Dermis blood vessel endothelial cell (primary cell): ENCODE results near the gene TRIML1. TPM values are rescaled to one million over a fixed set of nuclear protein-coding genes. Genes with fewer than 3 reads are reported as not detected.

ENCODE experiments used
- DNase-seq: peaks from one replicate; pipeline ENCODE4 v3.0.0; 2010
- total RNA-seq: library from RNA; depleted of rRNA; stranded (reverse); fragments of >200 nt; gene quantifications from 2 replicates; pipeline ENCODE4 v1.2.3, GENCODE V29; 2014

TRIML1 gene
- total RNA-seq: not detected in 2 replicates

DNA sequence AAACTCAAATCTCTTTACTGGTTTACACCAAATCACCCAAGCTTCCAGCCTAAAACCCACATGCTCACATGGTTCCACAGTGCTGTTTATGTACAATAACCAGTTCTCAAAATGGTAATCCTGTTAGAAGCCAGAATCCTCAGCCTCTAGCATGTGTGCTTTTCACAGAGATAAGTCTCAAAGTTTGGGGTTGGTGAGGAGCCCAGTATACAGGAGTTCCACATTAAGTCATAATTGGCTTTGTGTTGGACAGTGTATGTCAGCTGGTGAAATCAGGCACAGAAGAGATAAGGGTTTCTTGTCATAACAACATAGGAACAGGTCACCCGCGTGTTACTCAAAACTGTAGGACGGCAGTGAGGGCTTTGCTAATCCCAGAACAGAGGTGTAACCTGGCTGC, at the start of gene TRIML1:
TRIML1 (plus strand) TSS at position 301 of the 400 bp plus-strand sequence. CDS start 118 bp downstream, outside the sequence.
- no peak for DNase-seq

- DNase-seq: no peak
Measured at GRCh38 chr4:188092824-188093223, 46.4 kb upstream of the TRIML1 start.

- no peak for DNase-seq
Measured at GRCh38 chr4:188106454-188106853, 32.8 kb upstream of the TRIML1 start.

GRCh38 chr4:188107931-188108843, 31.1 kb upstream of the TRIML1 start:
- DNase-seq: no peak

DNA sequence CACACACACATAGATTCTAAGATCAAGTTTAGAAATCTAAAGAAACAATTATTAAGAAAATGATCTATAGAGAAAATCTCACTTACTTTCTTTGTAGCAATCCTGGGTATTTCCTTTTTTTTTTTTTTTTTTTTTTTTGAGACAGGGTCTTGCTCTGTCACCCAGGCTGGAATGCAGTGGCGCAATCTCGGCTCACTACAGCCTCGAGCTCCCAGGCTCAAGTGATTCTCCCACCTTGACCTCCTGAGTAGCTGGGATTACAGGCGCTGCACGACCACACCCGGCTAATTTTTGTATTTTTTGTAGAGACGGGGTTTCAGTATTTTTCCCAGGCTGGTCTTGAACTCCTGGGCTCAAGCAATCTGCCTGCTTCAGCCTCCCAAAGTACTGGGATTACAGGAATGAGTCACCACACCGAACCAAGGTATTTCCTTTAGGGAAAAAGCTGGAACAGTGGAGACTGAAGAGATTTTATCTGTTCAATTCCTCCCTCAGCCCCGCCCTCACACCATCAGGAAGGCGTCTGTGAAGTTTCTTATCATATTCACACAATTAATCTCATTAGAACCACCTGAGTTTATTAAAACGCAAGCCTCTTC, 30.0 kb upstream of the TRIML1 start, which contains the start of gene TRIML2:
TRIML2 (minus strand) TSS at position 447 of the 599 bp plus-strand sequence. CDS start 4,235 bp downstream, outside the sequence.
- DNase-seq: no peak

GRCh38 chr4:188110036-188110435, 29.2 kb upstream of the TRIML1 start:
- no peak for DNase-seq

- DNase-seq: no peak
Measured at GRCh38 chr4:188110741-188111471, 28.3 kb upstream of the TRIML1 start.

DNA sequence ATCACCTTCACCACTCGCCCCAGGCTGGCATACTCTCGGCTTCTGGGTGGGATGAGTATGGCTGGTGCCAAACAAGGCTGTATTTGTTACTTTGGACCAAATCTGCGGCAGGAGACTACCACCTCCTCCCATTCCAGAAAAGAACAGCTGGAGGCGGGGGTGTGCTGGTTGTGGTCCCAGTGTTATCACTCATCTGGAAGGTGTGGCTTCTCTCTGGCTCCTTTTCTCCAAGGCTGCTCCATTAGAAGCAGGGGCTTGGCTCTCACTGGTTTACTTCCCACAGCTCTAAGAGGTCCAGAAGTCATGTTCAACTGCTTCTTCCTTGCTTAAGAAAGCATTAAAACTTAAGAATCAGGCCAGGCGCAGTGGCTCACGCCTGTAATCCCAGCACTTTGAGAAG, 27.3 kb upstream of the TRIML1 start:
- DNase-seq: no peak

DNA sequence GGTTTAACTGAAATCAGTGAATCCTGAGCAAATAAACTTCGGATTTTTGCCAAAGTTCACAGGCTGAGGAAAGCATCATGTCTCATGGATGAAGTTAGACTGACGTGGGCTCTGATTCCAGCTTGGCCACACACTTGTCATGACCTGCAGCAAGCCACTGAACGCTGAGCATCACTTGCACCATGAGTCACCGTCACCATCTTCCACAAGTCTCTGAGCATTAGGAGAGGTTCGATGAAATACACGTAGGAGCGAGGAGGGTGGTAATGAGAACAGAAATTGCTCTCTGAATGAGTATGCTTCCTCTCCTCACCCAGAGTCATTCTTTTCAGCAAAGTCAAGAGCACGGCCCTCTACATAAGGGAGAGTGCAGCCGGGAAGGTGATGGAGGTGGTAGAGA, 26.1 kb upstream of the TRIML1 start:
- DNase-seq: no peak

GRCh38 chr4:188117631-188118324, 21.5 kb upstream of the TRIML1 start:
- DNase-seq: no peak

DNA sequence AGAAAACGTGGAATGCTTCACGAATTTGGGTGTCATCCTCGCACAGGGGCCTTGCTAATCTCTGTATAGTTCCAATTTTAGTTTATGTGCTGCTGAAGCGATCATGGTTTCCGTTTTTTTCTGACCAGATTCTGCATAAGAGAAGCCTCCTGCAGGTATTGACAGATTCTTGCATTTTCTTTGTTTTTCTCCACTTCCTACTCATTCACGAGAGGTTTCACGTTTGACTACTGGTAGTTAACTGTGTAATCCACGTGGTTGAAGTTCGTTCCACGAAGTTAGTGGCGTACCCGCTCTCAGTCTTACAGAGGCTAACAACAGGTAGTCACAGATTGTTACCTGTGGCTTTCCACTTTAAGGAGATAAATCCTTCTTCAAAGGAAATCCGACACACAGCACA, 17.7 kb upstream of the TRIML1 start:
- DNase-seq: no peak

- DNase-seq: peak; percentile 12
Measured at GRCh38 chr4:188127214-188127874, 11.9 kb upstream of the TRIML1 start.

DNA sequence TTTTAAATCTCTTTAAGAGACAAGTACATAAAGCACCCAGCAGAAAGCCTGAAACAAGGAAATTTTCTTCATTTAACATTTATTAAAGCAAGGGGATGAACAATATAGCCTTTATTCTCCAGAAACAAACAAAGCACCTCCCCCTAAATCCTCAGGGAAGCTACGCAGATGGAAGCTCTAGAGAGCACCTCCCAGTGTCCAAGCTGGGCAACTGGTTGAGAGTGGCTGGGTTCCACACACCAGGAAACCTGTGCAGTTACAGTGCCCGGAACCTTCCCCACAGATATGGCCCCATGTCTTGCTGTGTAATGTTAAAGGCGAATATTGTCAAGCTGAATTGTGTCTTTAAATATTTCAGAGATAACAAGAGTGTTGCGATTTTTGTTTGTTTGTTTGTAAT, 8.9 kb upstream of the TRIML1 start:
- no peak for DNase-seq

- DNase-seq: no peak
Measured at GRCh38 chr4:188132232-188132631, 7.0 kb upstream of the TRIML1 start.

DNA sequence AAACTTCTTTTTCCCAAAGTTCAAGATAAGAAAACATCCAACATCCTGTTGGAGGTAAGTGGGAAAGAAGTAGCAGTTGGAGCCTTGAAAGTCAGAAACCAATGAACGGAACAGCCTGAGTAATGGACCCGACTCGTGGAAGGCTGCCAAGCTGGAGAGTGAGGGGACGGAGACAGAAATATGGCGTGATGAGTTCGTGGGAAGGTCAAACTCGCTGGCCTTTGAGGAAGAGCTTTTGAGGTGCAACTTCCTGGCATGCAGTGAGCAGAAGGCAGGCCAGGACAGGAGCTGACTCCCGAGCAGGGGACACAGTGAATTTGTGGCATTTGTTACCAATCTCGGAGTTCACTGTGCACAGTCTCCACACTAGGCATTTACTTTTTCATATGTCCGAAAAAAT, 1.0 kb upstream of the TRIML1 start:
- peak; percentile 15 for DNase-seq

GRCh38 chr4:188139671-188140070, 430 bp downstream of the TRIML1 start:
- DNase-seq: no peak

DNA sequence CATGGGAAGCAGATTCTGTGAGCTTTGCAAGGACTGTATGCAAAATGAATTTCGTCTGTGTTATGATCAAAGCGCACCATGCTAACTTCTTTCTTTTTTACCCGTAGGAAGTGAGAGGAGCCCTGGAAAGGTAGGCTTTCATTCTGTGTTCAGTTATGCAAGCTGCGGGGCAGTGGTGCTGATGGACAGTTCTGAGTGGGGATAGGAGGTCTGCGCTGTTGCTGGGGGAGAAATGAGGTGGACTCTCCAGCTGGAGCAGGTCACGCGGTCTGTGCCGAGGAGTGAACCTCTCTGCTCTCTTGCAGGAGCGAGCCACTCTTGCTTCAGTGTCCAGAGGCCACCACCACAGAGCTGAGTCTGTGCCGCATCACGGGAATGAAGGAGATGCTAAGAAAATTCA, 4.5 kb downstream of the TRIML1 start:
- no peak for DNase-seq

DNA sequence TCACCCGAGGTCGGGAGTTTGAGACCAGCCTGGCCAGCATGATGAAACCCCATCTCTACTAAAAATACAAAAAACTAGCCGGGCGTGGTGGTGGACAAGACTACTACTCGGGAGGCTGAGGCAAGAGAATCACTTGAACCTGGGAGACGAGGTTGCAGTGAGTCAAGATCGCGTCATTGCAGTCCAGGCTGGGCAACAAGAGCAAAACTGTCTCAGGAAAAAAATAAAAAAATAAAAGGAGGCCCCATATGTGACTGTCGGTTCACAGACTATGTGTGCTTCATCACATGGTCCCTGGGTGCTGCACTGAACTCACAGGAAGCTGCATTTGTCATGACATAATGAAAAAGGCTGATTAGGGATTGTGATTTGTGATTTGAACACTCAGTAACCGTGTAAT, 6.4 kb downstream of the TRIML1 start:
- no peak for DNase-seq

DNA sequence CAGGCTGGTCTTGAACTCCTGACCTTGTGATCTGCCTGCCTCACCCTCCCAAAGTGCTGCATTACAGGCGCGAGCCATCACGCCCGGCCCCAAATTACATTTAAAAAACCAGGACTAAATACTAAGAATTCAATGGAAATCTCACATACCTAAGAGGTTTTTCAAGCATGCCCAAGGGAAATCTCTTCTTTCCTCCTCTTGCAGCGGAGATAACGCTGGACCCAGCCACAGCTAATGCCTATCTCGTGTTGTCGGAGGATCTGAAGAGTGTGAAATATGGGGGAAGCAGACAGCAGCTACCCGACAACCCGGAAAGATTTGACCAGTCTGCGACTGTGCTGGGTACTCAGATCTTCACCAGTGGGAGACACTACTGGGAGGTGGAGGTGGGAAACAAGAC, 7.4 kb downstream of the TRIML1 start:
- DNase-seq: no peak

- no peak for DNase-seq
Measured at GRCh38 chr4:188147176-188147575, 7.9 kb downstream of the TRIML1 start.

DNA sequence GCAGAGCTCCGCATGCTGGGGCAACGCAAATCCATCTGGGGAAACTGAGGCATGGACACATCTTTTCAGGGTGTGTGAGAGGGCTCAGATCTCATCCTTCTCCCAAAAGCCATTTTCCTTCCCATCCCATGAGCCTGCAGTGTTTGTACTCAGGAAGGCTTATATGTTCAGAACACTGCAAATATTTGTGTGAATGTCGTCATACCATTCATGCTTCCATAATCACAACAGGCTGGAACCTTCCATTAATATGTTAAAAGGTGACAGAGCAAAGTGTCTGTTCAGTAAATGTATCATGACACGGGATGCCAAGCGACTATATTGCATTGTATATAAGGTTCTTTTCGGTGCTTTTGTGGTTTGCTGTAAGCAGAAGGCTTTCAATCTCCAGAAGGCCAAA, 8.5 kb downstream of the TRIML1 start:
- DNase-seq: no peak
